H54 (cell line): ENCODE measurements around the gene DNAH14.
"Not testable (repeated sequence)": the region's sequence is repeated elsewhere in the genome, so short reads cannot be mapped to it uniquely, and the experiment has no call there.

Experiments used
- DNase-seq: peaks from one replicate; pipeline ENCODE4 v3.0.0; 2011; ENCODE audit warnings: low spot score, mixed read lengths; ENCODE audit not compliant: insufficient read length
- FAIRE-seq: peaks from 3 replicates; lab custom pipeline; 2011; peaks lifted over from hg19 to GRCh38; lab: Jason Lieb, UNC
- POLR2A ChIP-seq: IDR thresholded peaks from 2 replicates; pipeline ENCODE4 v1.6.1; 2011; ENCODE audit warnings: low read depth, mild to moderate bottlenecking, low read length

DNAH14 gene

DNA sequence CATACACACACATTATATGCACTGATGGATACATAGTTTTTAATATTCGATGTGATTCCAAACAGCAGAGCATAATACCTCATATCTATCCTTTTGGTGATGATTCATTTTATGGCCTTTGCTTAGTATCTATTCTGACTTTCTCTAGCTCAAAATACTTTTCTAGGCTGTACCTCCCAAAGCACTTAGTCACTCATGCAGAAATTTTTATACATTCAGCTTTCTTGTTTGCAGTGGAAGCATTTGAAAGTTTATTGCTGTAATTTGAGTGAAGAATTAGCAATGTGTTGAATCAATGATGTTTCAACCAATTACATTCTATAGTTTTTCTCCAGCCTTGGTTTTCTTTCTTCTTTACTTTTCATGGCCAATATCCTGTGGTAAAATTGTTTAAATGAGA lies 431.7 kb downstream of the DNAH14 start:
- no peak for DNase-seq
- no peak for TF ChIP-seq POLR2A
- no peak for FAIRE-seq

DNA sequence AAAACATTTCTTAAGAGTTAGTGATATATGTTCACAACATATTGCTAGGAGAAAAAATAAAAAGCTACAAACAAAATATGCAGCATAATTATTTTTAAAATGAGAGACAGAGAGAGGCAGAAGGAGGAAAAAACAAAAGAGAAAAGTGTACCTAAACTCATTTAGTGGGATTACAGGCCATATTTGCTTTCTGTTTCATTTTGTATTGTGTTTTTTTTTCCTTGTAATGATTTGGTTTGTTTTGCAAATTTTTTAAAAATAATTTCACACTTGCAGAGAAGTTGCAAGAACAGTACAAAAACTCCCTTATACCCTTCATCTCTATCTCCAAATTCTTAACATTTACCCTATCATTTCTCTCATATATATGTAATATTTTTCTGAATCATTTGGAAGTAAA lies 433.3 kb downstream of the DNAH14 start:
- TF ChIP-seq POLR2A = no peak
- FAIRE-seq (no peak), DNase-seq (no peak)

DNA sequence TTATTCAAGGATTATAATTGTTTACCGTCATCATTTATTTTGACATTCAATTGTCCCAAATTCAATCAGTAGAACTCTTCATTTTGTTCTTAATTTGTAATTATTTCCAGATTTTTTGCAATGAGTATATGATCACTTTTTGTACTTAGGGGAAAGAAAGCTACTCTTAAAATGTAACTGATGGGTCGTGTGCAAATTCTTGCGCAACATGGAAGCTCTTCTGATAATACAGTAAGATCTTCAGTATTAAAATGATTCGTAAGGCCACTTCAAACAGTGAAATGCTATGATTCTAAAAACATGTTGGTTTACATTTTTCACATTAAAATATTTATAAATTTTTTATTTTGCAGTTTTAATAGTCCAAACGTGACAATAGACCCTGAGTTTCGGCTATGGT lies 435.0 kb downstream of the DNAH14 start:
- FAIRE-seq (no peak), DNase-seq (no peak)
- no peak for TF ChIP-seq POLR2A

DNA sequence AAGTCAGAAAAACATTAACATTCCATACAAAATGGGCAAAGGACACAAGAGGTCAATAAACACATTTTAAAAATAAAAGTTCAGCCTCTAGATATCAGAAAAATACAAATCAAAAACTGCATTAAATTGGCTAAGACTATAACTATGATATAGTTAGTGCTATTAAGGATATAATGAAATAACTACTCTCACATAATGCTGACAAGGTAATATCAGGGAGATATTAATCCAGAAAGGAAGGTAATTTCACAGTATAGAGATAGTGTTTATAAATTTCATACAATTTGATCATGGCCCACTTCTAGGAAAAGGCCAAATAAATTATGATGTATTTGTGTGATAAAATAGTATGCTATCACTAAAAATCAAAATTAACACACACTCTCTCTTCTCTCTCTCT lies 436.5 kb downstream of the DNAH14 start:
- no peak for DNase-seq
- no peak for TF ChIP-seq POLR2A
- no peak for FAIRE-seq

DNA sequence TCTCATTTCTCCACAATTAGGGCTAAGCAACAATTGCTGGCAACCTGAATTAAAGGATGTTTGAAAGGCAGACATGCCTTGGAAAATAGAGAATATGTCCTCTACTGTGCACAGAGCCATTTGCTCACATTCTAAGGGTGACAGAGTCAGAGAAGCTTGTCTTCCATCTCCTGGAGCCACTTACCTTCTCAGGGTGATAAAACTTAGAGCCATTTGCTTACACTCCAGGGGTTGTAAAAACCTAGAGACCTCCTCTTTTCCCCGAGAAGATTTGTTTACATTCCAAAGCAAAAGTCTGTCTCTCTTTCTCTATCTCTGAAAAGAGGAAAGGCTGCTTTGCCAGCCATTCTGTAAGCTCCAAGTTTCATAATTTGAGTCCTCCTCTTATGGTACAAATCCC lies 437.1 kb downstream of the DNAH14 start:
- TF ChIP-seq POLR2A = no peak
- FAIRE-seq (no peak), DNase-seq (no peak)

DNA sequence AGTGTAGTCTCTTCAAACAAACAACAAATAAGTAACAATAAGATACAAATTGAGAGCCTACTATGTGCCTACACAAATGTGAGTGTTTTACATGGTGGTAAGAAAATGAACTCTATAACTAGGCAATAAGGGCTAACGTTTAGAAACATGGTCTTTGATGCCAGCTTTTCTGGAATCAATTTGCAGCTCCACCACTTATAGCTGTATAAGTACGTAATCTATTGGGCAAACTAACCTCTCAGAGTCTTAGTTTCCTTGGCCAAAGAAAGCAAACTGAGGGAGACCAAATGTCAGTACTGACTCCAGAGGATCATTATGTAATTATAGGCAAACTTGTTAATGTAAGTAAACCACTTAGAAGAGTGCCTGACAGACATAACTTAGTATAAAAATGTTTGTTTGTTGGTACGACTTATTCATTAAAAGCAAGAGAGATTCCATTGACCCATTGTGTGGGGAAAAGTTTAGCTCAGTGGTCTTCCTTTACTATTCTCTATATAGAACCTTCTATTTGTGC lies 438.6 kb downstream of the DNAH14 start:
- no peak for TF ChIP-seq POLR2A
- DNase-seq (no peak), FAIRE-seq (no peak)

DNA sequence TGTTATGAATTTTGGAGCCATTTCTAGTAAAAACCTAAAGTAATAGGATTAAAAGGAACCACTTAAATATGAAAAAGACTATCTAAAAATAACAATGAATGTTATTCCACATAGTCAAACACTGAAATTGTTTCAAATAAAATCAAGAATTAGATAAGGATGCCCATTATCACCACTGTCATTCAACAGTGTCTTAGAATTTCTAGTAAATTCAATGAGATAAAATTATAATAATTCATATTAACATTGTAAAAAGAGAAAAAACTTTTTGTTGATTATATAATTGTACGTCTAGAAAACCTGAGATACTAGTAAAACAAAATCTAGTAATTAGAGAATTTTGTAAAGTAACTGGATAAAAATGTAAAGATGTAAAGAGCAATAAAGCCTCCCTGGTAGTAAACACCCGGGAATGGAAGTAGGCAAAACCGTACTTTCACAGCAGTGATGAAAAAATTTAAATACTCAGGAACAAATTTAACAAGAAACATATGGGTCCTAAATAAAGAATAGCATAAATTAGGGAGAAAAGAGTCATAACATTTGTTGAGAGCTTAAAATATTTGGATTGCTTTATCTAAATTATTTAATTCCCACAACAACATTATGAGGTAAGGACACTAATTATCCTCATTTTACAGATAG lies 442.0 kb downstream of the DNAH14 start:
- TF ChIP-seq POLR2A = no peak
- no peak for FAIRE-seq
- no peak for DNase-seq

DNA sequence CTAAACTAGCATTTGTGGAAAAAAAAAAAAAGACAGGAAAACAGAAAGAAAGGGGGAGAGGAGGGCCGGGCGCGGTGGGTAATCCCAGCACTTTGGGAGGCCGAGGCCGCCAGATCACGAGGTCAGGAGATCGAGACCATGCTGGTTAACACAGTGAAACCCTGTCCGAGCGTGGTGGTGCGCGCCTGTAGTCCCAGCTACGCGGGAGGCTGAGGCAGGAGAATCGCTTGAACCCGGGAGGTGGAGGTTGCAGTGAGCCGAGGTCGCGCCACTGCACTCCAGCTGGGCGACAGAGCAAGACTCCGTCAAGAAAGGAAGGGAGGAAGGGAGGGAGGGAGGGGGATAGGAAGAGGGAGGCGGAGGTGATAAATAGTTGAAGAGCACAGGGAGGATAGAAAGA lies 443.7 kb downstream of the DNAH14 start:
- no peak for TF ChIP-seq POLR2A
- FAIRE-seq (no peak), DNase-seq (no peak)

DNA sequence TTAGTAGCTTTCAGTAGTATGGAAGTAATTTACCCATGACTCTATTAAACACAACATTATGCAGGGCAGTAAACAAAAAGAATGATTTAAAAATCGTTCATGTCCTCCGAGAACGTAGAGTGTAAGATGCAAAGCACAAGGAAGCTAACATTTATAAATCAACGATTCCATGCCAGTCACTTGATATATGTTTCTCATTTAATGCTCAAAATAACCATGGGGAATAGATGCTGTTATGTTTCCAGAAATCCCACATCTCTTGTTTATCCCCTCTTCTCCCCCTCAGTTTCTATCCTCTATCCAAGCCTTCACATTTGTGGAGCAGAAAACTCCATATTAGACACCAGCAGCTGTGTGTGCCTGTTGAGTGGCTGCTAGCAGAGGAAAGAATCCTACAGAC lies 445.5 kb downstream of the DNAH14 start:
- FAIRE-seq (no peak), DNase-seq (no peak)
- TF ChIP-seq POLR2A = no peak

DNA sequence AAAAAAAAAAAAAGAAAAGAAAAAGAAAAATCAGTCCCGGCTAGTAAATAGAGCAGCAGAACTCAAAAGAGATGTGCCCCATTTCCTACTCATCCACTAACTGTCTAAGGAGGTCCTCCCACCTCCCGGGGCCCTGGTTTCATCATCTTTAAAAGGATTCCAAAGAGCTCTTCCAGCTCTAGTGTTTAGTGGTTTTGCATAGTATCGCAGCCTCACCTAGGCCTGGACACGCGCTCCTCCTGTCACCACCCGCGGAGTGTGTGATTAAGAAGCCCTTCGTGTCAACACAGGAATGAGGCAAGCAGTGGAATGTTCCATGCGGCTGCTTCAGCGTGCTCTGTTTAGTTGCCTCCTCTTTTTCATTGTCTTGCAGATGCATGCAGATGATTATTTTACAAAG lies 449.4 kb downstream of the DNAH14 start:
- no peak for DNase-seq
- FAIRE-seq = no peak
- no peak for TF ChIP-seq POLR2A

DNA sequence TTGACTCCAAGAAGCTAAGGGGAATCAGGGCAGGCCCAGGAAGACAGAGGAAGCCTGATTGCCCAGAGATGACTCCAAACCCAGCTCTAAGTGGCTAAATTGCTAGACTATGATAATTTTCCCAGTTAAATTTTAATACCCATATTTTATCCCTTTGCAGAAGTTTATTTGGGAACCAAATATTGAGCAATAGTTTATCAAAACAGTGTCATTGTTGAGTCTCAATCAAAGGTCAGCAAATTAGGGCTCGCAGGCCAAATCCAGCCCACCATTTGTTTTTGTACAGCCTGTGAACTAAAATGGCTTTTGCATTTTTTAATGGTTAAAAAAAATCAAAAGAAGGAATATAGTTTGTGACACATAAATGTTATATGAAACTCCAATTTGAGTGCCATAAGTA lies 451.2 kb downstream of the DNAH14 start:
- TF ChIP-seq POLR2A = no peak
- FAIRE-seq (no peak), DNase-seq (no peak)

DNA sequence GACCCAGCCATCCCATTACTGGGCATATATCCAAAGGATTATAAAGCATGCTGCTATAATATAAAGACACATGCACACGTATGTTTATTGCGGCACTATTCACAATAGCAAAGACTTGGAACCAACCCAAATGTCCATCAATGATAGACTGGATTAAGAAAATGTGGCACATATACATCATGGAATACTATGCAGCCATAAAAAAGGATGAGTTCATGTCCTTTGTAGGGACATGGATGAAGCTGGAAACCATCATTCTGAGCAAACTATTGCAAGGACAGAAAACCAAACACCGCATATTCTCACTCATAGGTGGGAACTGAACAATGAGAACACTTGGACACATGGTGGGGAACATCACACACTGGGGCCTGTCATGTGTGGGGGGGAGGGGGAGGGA lies 457.4 kb downstream of the DNAH14 start:
- not testable (repeated sequence) for FAIRE-seq, DNase-seq

DNA sequence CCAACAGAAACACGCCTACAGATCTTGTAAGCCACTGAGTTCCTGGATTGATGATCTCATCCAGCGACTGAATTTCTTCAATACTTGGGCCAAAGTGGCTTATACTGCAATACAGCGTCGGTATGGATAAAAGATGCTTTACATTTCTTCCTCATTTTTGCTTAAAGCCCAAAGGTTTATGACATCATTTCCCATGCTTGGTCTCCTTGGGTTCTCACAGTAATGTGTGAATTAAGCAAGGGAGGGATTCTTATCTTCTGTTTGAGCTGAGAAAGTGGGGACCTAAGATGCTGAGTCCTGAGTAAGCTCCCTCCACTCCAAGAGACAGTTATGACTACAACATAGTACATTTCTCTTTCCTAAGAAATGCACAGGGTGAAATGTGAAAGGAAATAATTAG lies 458.9 kb downstream of the DNAH14 start:
- FAIRE-seq (no peak), DNase-seq (no peak)
- no peak for TF ChIP-seq POLR2A

DNA sequence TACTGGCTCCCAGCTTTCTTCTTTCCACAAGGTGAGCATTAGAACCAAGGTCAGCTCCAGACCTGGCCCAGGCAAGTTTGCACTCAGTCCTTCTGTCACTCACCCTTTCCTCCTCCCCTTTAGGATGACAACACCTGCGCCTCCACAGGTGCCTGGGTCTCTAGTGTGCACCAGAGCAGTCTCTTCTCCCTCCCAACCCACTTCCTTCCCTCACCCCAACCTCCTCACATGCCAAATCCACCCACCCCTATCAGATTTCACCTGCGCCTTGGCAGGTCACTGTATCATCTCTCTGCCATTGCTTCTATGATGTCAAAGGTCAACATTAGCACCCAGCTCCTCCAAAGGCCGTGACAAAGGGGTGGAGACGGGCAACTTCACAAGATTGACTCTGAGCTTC lies 460.4 kb downstream of the DNAH14 start:
- no peak for TF ChIP-seq POLR2A
- no peak for DNase-seq
- FAIRE-seq = no peak

DNA sequence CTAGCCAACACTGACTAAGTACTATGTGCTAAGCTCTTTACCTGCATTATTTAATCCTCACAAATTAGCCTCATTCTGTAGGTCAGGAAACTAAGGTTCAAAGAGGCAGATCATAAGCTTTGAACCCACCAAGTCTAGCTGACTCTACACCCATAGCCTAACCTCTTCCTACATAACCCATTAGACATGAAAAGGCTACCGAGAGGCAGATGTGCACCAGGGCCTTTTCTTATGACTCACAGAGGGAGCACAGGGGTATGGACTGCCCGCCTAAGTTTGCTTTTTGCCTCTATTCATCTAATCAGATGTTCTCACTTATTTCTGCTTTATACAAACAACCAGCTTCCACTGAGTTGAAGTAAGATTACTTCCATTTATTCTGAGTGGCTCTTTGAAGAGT lies 466.9 kb downstream of the DNAH14 start:
- no peak for FAIRE-seq
- DNase-seq = no peak
- TF ChIP-seq POLR2A = no peak
